ENCODE results near the gene ORC6. TPM values are rescaled to one million over a fixed set of nuclear protein-coding genes. Genes with fewer than 3 reads are reported as not detected.

ORC6 gene
- total RNA-seq, 4 donors from 2014 or later = 3.4 to 12.6 (median 7.7) TPM

GRCh38 chr16:46713634-46714033 is 24.2 kb downstream of the ORC6 start:
- no peak for DNase-seq
- no peaks in the 10 kb centered on the region for H3K27me3 ChIP-seq
- WGBS, 2 donors = 66 to 68% methylated on average over 3 of the region's 3 CpGs
- H3K27ac ChIP-seq = no peak overlapping the region
- H3K9me3 ChIP-seq = no peaks in the 10 kb centered on the region
- TF ChIP-seq CTCF (IDR thresholded peaks at IDR 0.05) = no peak
- TF ChIP-seq POLR2A (IDR thresholded peaks at IDR 0.05) = no peak
- no peaks in the 10 kb centered on the region for H3K4me1 ChIP-seq
- no peak overlapping the region for H3K4me3 ChIP-seq
- H3K36me3 ChIP-seq = no peaks in the 10 kb centered on the region
- intact Hi-C loops (cut with DNase I) = no loop called here

- DNase-seq = no peak
- Histone ChIP-seq H3K4me3 (no peak overlapping the region), H3K27ac (no peak overlapping the region), H3K4me1 (no peaks in the 10 kb centered on the region), H3K27me3 (no peaks in the 10 kb centered on the region), H3K36me3 (no peaks in the 10 kb centered on the region), H3K9me3 (no peaks in the 10 kb centered on the region)
- TF ChIP-seq POLR2A (IDR thresholded peaks at IDR 0.05) = no peak
- TF ChIP-seq CTCF (IDR thresholded peaks at IDR 0.05) = no peak
- WGBS, 2 donors = 81 to 90% methylated on average over 7 of the region's 7 CpGs
- intact Hi-C loops (cut with DNase I) = no loop called here
Measured at GRCh38 chr16:46714797-46715591, 25.5 kb downstream of the ORC6 start.

GRCh38 chr16:46715769-46716305 is 26.4 kb downstream of the ORC6 start:
- Histone ChIP-seq H3K36me3 (no peaks in the 10 kb centered on the region), H3K27me3 (no peaks in the 10 kb centered on the region), H3K4me3 (no peak overlapping the region), H3K4me1 (no peaks in the 10 kb centered on the region), H3K27ac (no peak overlapping the region), H3K9me3 (no peaks in the 10 kb centered on the region)
- TF ChIP-seq CTCF (IDR thresholded peaks at IDR 0.05) (no peak), POLR2A (IDR thresholded peaks at IDR 0.05) (no peak)
- WGBS, 2 donors = 70 to 73% methylated on average over 5 of the region's 6 CpGs
- DNase-seq = no peak
- intact Hi-C loops (cut with DNase I) = no loop called here

GRCh38 chr16:46717692-46718091 is 28.2 kb downstream of the ORC6 start:
- H3K4me3 ChIP-seq = no peak overlapping the region
- no peaks in the 10 kb centered on the region for H3K36me3 ChIP-seq
- H3K9me3 ChIP-seq = no peaks in the 10 kb centered on the region
- no peak overlapping the region for H3K27ac ChIP-seq
- no peak for DNase-seq
- H3K27me3 ChIP-seq = no peaks in the 10 kb centered on the region
- TF ChIP-seq CTCF (IDR thresholded peaks at IDR 0.05) (no peak), POLR2A (IDR thresholded peaks at IDR 0.05) (no peak)
- 67 to 75% methylated on average over 1 of the region's 2 CpGs for WGBS, 2 donors
- intact Hi-C loops (cut with DNase I) = no loop called here
- no peaks in the 10 kb centered on the region for H3K4me1 ChIP-seq

- no peak overlapping the region for H3K4me3 ChIP-seq
- no peaks in the 10 kb centered on the region for H3K4me1 ChIP-seq
- no peak for DNase-seq
- no peaks in the 10 kb centered on the region for H3K27me3 ChIP-seq
- intact Hi-C loops (cut with DNase I) = no loop called here
- WGBS, 2 donors = 52 to 86% methylated on average over 3 to 8 of the region's 8 CpGs
- no peak for TF ChIP-seq POLR2A (IDR thresholded peaks at IDR 0.05)
- no peak for TF ChIP-seq CTCF (IDR thresholded peaks at IDR 0.05)
- H3K36me3 ChIP-seq = no peaks in the 10 kb centered on the region
- H3K27ac ChIP-seq = no peak overlapping the region
- H3K9me3 ChIP-seq = no peaks in the 10 kb centered on the region
Measured at GRCh38 chr16:46718214-46718613, 28.8 kb downstream of the ORC6 start.

All from esophagus squamous epithelium (tissue), 5 donors.